HCT116 (cell line): ENCODE data around the gene ATP13A2. TPM values are rescaled to one million over a fixed set of nuclear protein-coding genes. Genes with fewer than 3 reads are reported as not detected.
"Not testable (repeated sequence)": the region's sequence is repeated elsewhere in the genome, so short reads cannot be mapped to it uniquely, and the experiment has no call there.

Experiments
- ATAC-seq: fragments of 200-7000 bp; cut with Tn5 transposase; 2 replicates; pipeline ENCODE4 v1.9.1; 2020; ENCODE audit warnings: mild to moderate bottlenecking, moderate library complexity
- BruUV-seq: library from RNA; stranded (reverse); fragments of 400-500 nt; replicated peaks from 2 replicates; lab custom pipeline; 2021; lab: Mats Ljungman, UMichigan
- CTCF ChIA-PET: fragments of 300-600 bp; sonication (Branson Sonifier 250); formaldehyde crosslinking; loops from one replicate; lab custom pipeline; 2021; ENCODE audit warnings: antibody characterized with exemption; lab: Charles Lee
- POLR2A ChIA-PET: fragments of 300-600, 350-600 bp; sonication (Branson Sonifier 250); formaldehyde crosslinking; loops from one replicate; lab custom pipeline; 2021; ENCODE audit warnings: antibody characterized with exemption; lab: Charles Lee
- RAD21 ChIA-PET, 2 experiments: fragments of 300-600 bp; sonication (Branson Sonifier 250); formaldehyde crosslinking; loops; one replicate each; lab custom pipeline; 2023; ENCODE audit warnings: low total read pairs in 2 of 2; ENCODE audit not compliant: uncharacterized antibody in 2 of 2, unreplicated experiment in 2 of 2, low non-redundant PET in 1 of 2; lab: Charles Lee
- DNase-seq: peaks from one replicate; pipeline ENCODE4 v3.0.0-alpha.2; 2010; ENCODE audit warnings: low read depth, low spot score
- H2AFZ ChIP-seq: fragments of 200-600 bp; shearing (Covaris generic), sonication (generic); 2 replicates; pipeline ENCODE4 v1.6.1; 2017; ENCODE audit warnings: low read depth, mixed run types, mixed read lengths, antibody characterized with exemption, low read length; ENCODE audit not compliant: poor library complexity, severe bottlenecking
- H3K27ac ChIP-seq: 2 replicates; pipeline ENCODE4 v1.5.1; 2012; ENCODE audit warnings: low read depth, low read length
- H3K27me3 ChIP-seq: fragments of 200-600 bp; sonication (generic); 2 replicates; pipeline ENCODE4 v1.6.1; 2016; ENCODE audit warnings: mixed run types, low read length, mixed read lengths; ENCODE audit not compliant: insufficient read depth
- H3K36me3 ChIP-seq, 2 experiments: fragments of 200-500 bp in 1 of 2; fragments of 200-600 bp in 1 of 2; sonication (Bioruptor generic) in 1 of 2; sonication (generic) in 1 of 2; 2 replicates each; pipeline versions ENCODE4 v1.5.1 to v1.6.1; 2014 to 2016; ENCODE audit warnings: low read length in 2 of 2, inconsistent platforms in 1 of 2, mixed read lengths in 1 of 2, mixed run types in 1 of 2; ENCODE audit not compliant: insufficient read depth in 2 of 2, control insufficient read depth in 1 of 2
- H3K4me1 ChIP-seq, 2 experiments: fragments of 200-600 bp in 1 of 2; sonication (generic) in 1 of 2; 2 replicates each; pipeline versions ENCODE4 v1.5.1 to v1.6.1; 2012 to 2017; ENCODE audit warnings: low read length in 2 of 2, inconsistent platforms in 1 of 2, mild to moderate bottlenecking in 1 of 2, mixed read lengths in 1 of 2, mixed run types in 1 of 2, moderate library complexity in 1 of 2; ENCODE audit not compliant: insufficient read depth in 2 of 2, control insufficient read depth in 1 of 2
- H3K4me2 ChIP-seq: fragments of 200-600 bp; sonication (generic); 2 replicates; pipeline ENCODE4 v1.6.1; 2017; ENCODE audit warnings: mixed run types, low read length, mixed read lengths
- H3K4me3 ChIP-seq, 2 experiments: fragments of 200-600 bp in 1 of 2; sonication (generic) in 1 of 2; replicated peaks in 1 of 2; 2 replicates each; pipeline ENCODE4 v1.5.1; 2011 to 2016; ENCODE audit warnings: low read length in 2 of 2, control low read depth in 1 of 2, low read depth in 1 of 2, mild to moderate bottlenecking in 1 of 2, mixed read lengths in 1 of 2, mixed run types in 1 of 2
- H3K79me2 ChIP-seq: fragments of 200-600 bp; sonication (generic); 2 replicates; pipeline ENCODE4 v1.6.1; 2017; ENCODE audit warnings: mild to moderate bottlenecking, mixed run types, low read length, moderate library complexity, mixed read lengths; ENCODE audit not compliant: insufficient read depth
- H3K9ac ChIP-seq: fragments of 200-600 bp; sonication (generic); 2 replicates; pipeline ENCODE4 v1.6.1; 2016; ENCODE audit warnings: low read length, mixed read lengths
- H3K9me2 ChIP-seq: fragments of 200-600 bp; sonication (generic), shearing (Covaris generic); 2 replicates; pipeline ENCODE4 v1.6.1; 2017; ENCODE audit warnings: mixed run types, mild to moderate bottlenecking, moderate library complexity; ENCODE audit not compliant: insufficient read depth
- H3K9me3 ChIP-seq, 2 experiments: fragments of 200-500 bp in 1 of 2; fragments of 200-600 bp in 1 of 2; sonication (Bioruptor generic) in 1 of 2; sonication (generic) in 1 of 2; 2 replicates each; pipeline ENCODE4 v1.6.1; 2014 to 2017; ENCODE audit warnings: low read length in 2 of 2, mixed read lengths in 2 of 2, inconsistent platforms in 1 of 2, low read depth in 1 of 2, mild to moderate bottlenecking in 1 of 2, mixed run types in 1 of 2, moderate library complexity in 1 of 2; ENCODE audit not compliant: control insufficient read depth in 1 of 2, insufficient read depth in 1 of 2
- H4K20me1 ChIP-seq: fragments of 200-600 bp; sonication (generic), shearing (Covaris generic); 2 replicates; pipeline ENCODE4 v1.6.1; 2017; ENCODE audit warnings: mixed run types, mild to moderate bottlenecking, moderate library complexity; ENCODE audit not compliant: insufficient read depth
- POLR2AphosphoS5 ChIP-seq: IDR thresholded peaks from 2 replicates; pipeline ENCODE4 v1.6.1; 2011; ENCODE audit warnings: mild to moderate bottlenecking, low read depth, low read length, moderate library complexity
- SIN3A ChIP-seq: IDR thresholded peaks from 2 replicates; pipeline ENCODE4 v1.6.1; 2012; ENCODE audit warnings: low read depth
- TCF7L2 ChIP-seq: IDR thresholded peaks from 2 replicates; pipeline ENCODE4 v1.7.0; 2011; ENCODE audit warnings: borderline replicate concordance, inconsistent platforms; ENCODE audit not compliant: insufficient read depth, insufficient read length; ENCODE audit errors: extremely low read depth
- YY1 ChIP-seq: IDR thresholded peaks from 2 replicates; pipeline ENCODE4 v1.6.1; 2011; ENCODE audit warnings: low read length, low read depth, moderate library complexity, mild to moderate bottlenecking; ENCODE audit not compliant: insufficient replicate concordance; ENCODE audit errors: extremely low read depth
- ZFX ChIP-seq: fragments of 450-650 bp; IDR thresholded peaks from 2 replicates; pipeline ENCODE4 v1.6.1; 2017
- intact Hi-C: fragments of 100-400 bp; cut with micrococcal nuclease; formaldehyde crosslinking; loops from 2 replicates; pipeline ENCODE4 v1.10.0; 2022
- total RNA-seq: library from RNA; stranded (reverse); gene quantifications from one replicate; pipeline ENCODE4 v1.2.1, GENCODE V29; 2021; ENCODE audit not compliant: unreplicated experiment
- TF ChIP-seq, protein P1 (sequence below): IDR thresholded peaks from 2 replicates; pipeline ENCODE4 v1.6.1; 2012; ENCODE audit warnings: low read depth
- TF ChIP-seq, protein P2 (sequence below): IDR thresholded peaks from 2 replicates; pipeline ENCODE4 v1.6.1; 2011; ENCODE audit warnings: mild to moderate bottlenecking, low read length, moderate library complexity; ENCODE audit not compliant: insufficient replicate concordance; ENCODE audit errors: extremely low read depth

Gene ATP13A2
- total RNA-seq, 1 experiment from 2014 or later, result 60.5 TPM

DNA sequence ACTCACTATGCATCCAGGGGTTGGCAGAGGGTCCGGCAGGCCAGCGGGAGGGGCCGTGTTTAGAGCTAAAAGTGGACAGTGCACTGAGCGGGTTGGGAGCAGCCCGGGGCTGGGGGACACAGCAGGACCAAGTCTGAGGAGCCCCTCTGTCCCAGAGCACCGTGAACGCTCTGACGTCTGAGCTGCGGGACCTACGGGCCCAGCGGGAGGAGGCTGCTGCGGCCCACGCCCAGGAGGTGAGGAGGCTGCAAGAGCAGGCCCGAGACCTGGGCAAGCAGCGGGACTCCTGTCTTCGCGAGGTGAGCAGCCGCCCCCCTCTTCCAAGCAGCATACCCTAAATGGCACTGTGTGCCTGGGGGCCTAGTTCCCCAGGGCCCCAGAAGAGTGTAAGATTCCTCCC lies 57.1 kb downstream of the ATP13A2 start:
- CTCF ChIA-PET, result no interaction called here
- ATAC-seq, result no peak

DNA sequence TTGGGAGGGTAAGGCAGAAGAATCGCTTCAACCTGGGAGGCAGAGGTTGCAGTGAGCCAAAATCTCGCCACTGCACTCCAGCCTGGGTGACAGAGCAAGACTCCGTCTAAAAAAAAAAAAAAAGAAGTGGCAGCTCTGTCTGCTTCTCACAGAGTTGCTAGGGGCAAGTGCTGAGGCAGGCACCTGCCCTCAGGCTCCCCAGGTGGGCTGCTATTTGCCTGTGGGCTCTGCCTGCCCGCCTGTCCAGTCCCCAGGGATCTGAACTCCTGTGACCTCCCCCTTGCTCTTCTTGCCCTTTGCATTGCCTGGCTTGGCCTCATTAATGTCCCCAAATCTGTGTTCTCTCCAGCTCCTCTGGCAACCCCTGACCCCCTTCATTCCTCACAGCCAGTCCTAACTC lies 59.4 kb downstream of the ATP13A2 start:
- not testable (repeated sequence) for H3K9ac ChIP-seq, H3K27me3 ChIP-seq, H3K4me1 ChIP-seq, H2AFZ ChIP-seq, H3K9me2 ChIP-seq, H3K36me3 ChIP-seq, DNase-seq, BruUV-seq, H3K27ac ChIP-seq, H3K79me2 ChIP-seq, H3K9me3 ChIP-seq, H3K4me3 ChIP-seq, H4K20me1 ChIP-seq, ATAC-seq, H3K4me2 ChIP-seq
- CTCF ChIA-PET, result interaction anchor here (0.8 to 1.9 kb wide), 8 partner anchors 9 to 332 kb away, joined by 3 to 23 read pairs (median 4); partner anchors contain the start of gene MFAP2
- intact Hi-C loops, result loop anchor here (5.0 kb wide), 1 partner anchor 285 kb away; no protein-coding TSS in a partner anchor
- RAD21 ChIA-PET, result interaction anchor here in 1 of 2 experiments (0.6 to 0.7 kb wide), 2 partner anchors 59 to 328 kb away, joined by 3 to 7 read pairs; partner anchors contain the start of gene ATP13A2
- POLR2A ChIA-PET, result interaction anchor here (0.8 to 1.2 kb wide), 2 partner anchors 8 to 47 kb away, joined by 3 to 5 read pairs; no protein-coding TSS in a partner anchor

More for the DNA sequence above, 57.1 kb downstream of the ATP13A2 start:
- H4K20me1 ChIP-seq, result no peaks in the 10 kb centered on the region
- no TSS peak for BruUV-seq
- no peaks in the 10 kb centered on the region for H3K27me3 ChIP-seq
- H3K4me1 ChIP-seq, result peaks cover 0 to 3% of the 10 kb centered on the region in 2 experiments; a peak in 2 of 4 replicates
- POLR2A ChIA-PET, result no interaction called here
- H3K4me2 ChIP-seq, result no peak overlapping the region
- no peaks in the 10 kb centered on the region; a peak in 1 of 4 replicates for H3K36me3 ChIP-seq
- no peaks in the 10 kb centered on the region for H3K9me3 ChIP-seq
- H3K9ac ChIP-seq, result no peak overlapping the region
- TF ChIP-seq SIN3A (no peak), POLR2AphosphoS5 (no peak), YY1 (no peak), ZFX (no peak), TCF7L2 (no peak)
- TF ChIP-seq, protein P1, sequence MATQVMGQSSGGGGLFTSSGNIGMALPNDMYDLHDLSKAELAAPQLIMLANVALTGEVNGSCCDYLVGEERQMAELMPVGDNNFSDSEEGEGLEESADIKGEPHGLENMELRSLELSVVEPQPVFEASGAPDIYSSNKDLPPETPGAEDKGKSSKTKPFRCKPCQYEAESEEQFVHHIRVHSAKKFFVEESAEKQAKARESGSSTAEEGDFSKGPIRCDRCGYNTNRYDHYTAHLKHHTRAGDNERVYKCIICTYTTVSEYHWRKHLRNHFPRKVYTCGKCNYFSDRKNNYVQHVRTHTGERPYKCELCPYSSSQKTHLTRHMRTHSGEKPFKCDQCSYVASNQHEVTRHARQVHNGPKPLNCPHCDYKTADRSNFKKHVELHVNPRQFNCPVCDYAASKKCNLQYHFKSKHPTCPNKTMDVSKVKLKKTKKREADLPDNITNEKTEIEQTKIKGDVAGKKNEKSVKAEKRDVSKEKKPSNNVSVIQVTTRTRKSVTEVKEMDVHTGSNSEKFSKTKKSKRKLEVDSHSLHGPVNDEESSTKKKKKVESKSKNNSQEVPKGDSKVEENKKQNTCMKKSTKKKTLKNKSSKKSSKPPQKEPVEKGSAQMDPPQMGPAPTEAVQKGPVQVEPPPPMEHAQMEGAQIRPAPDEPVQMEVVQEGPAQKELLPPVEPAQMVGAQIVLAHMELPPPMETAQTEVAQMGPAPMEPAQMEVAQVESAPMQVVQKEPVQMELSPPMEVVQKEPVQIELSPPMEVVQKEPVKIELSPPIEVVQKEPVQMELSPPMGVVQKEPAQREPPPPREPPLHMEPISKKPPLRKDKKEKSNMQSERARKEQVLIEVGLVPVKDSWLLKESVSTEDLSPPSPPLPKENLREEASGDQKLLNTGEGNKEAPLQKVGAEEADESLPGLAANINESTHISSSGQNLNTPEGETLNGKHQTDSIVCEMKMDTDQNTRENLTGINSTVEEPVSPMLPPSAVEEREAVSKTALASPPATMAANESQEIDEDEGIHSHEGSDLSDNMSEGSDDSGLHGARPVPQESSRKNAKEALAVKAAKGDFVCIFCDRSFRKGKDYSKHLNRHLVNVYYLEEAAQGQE, result no peak
- TF ChIP-seq, protein P2, sequence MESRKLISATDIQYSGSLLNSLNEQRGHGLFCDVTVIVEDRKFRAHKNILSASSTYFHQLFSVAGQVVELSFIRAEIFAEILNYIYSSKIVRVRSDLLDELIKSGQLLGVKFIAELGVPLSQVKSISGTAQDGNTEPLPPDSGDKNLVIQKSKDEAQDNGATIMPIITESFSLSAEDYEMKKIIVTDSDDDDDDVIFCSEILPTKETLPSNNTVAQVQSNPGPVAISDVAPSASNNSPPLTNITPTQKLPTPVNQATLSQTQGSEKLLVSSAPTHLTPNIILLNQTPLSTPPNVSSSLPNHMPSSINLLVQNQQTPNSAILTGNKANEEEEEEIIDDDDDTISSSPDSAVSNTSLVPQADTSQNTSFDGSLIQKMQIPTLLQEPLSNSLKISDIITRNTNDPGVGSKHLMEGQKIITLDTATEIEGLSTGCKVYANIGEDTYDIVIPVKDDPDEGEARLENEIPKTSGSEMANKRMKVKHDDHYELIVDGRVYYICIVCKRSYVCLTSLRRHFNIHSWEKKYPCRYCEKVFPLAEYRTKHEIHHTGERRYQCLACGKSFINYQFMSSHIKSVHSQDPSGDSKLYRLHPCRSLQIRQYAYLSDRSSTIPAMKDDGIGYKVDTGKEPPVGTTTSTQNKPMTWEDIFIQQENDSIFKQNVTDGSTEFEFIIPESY, result no peak
- no peak for DNase-seq
- H3K9me2 ChIP-seq, result no peaks in the 10 kb centered on the region
- H3K4me3 ChIP-seq, result no peak overlapping the region
- intact Hi-C loops, result loop anchor here (5.0 kb wide), 1 partner anchor 283 kb away; no protein-coding TSS in a partner anchor
- H2AFZ ChIP-seq, result no peak overlapping the region
- RAD21 ChIA-PET, result no interaction called here
- H3K27ac ChIP-seq, result no peak overlapping the region
- H3K79me2 ChIP-seq, result no peaks in the 10 kb centered on the region
